ENCODE data around the gene SGK2.

DNA sequence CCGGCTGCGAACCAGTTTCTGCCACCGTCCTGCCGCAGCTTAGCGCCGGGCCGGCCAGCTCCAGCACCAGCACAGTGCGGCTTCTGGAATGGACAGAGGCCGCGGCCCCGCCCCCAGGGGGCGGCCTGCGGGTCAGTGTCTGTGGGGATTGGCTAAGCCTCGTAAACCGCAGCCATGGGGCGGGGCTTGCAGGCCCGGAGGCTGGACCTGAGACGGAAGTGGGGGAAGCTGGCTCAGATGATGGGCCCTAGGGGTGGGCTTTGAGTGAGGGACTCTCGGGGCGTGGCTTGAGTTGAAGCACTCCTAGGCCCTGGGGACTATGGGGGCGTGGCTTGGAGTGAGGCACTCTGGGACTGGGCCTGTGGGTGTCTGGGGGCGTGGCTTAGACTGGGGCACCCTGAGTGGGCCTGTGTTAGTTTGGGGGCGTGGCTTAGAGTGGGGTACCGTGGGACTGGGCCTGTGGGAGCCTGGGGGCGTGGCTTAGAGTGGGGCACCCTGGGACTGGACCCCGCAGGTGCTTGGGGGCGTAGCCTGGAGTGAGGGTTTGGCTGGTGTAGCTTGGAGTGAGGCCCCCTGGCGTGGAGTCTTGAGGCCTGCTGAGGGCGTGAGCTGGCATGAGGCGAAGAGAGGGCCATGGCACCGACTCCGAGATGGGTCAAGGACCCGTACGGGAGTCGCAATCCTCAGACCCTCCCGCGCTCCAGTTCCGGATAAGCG, 44.7 kb upstream of the SGK2 start:
- TF ChIP-seq, protein P1, sequence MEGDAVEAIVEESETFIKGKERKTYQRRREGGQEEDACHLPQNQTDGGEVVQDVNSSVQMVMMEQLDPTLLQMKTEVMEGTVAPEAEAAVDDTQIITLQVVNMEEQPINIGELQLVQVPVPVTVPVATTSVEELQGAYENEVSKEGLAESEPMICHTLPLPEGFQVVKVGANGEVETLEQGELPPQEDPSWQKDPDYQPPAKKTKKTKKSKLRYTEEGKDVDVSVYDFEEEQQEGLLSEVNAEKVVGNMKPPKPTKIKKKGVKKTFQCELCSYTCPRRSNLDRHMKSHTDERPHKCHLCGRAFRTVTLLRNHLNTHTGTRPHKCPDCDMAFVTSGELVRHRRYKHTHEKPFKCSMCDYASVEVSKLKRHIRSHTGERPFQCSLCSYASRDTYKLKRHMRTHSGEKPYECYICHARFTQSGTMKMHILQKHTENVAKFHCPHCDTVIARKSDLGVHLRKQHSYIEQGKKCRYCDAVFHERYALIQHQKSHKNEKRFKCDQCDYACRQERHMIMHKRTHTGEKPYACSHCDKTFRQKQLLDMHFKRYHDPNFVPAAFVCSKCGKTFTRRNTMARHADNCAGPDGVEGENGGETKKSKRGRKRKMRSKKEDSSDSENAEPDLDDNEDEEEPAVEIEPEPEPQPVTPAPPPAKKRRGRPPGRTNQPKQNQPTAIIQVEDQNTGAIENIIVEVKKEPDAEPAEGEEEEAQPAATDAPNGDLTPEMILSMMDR (conservative IDR thresholded peaks at IDR 0.05; ENCODE audit: low read depth in 2 of 2), result peak; percentile 10 to 32; a peak in 1 of 4 replicates
- TF ChIP-seq EZH2 (IDR thresholded peaks at IDR 0.05; ENCODE audit: low read depth, unreplicated experiment), result no peak
- TF ChIP-seq EZH2phosphoT487 (IDR thresholded peaks at IDR 0.05; ENCODE audit: unreplicated experiment), result no peak
- peak; percentile 59 for TF ChIP-seq POLR2AphosphoS5 (IDR thresholded peaks at IDR 0.05; ENCODE audit: low read depth)
- no peak for TF ChIP-seq CREB1 (CRISPR knock-in tag; IDR thresholded peaks at IDR 0.05; ENCODE audit: low read depth)
- TF ChIP-seq JUNB (IDR thresholded peaks at IDR 0.05; ENCODE audit: unreplicated experiment), result no peak
- TF ChIP-seq, protein P2, sequence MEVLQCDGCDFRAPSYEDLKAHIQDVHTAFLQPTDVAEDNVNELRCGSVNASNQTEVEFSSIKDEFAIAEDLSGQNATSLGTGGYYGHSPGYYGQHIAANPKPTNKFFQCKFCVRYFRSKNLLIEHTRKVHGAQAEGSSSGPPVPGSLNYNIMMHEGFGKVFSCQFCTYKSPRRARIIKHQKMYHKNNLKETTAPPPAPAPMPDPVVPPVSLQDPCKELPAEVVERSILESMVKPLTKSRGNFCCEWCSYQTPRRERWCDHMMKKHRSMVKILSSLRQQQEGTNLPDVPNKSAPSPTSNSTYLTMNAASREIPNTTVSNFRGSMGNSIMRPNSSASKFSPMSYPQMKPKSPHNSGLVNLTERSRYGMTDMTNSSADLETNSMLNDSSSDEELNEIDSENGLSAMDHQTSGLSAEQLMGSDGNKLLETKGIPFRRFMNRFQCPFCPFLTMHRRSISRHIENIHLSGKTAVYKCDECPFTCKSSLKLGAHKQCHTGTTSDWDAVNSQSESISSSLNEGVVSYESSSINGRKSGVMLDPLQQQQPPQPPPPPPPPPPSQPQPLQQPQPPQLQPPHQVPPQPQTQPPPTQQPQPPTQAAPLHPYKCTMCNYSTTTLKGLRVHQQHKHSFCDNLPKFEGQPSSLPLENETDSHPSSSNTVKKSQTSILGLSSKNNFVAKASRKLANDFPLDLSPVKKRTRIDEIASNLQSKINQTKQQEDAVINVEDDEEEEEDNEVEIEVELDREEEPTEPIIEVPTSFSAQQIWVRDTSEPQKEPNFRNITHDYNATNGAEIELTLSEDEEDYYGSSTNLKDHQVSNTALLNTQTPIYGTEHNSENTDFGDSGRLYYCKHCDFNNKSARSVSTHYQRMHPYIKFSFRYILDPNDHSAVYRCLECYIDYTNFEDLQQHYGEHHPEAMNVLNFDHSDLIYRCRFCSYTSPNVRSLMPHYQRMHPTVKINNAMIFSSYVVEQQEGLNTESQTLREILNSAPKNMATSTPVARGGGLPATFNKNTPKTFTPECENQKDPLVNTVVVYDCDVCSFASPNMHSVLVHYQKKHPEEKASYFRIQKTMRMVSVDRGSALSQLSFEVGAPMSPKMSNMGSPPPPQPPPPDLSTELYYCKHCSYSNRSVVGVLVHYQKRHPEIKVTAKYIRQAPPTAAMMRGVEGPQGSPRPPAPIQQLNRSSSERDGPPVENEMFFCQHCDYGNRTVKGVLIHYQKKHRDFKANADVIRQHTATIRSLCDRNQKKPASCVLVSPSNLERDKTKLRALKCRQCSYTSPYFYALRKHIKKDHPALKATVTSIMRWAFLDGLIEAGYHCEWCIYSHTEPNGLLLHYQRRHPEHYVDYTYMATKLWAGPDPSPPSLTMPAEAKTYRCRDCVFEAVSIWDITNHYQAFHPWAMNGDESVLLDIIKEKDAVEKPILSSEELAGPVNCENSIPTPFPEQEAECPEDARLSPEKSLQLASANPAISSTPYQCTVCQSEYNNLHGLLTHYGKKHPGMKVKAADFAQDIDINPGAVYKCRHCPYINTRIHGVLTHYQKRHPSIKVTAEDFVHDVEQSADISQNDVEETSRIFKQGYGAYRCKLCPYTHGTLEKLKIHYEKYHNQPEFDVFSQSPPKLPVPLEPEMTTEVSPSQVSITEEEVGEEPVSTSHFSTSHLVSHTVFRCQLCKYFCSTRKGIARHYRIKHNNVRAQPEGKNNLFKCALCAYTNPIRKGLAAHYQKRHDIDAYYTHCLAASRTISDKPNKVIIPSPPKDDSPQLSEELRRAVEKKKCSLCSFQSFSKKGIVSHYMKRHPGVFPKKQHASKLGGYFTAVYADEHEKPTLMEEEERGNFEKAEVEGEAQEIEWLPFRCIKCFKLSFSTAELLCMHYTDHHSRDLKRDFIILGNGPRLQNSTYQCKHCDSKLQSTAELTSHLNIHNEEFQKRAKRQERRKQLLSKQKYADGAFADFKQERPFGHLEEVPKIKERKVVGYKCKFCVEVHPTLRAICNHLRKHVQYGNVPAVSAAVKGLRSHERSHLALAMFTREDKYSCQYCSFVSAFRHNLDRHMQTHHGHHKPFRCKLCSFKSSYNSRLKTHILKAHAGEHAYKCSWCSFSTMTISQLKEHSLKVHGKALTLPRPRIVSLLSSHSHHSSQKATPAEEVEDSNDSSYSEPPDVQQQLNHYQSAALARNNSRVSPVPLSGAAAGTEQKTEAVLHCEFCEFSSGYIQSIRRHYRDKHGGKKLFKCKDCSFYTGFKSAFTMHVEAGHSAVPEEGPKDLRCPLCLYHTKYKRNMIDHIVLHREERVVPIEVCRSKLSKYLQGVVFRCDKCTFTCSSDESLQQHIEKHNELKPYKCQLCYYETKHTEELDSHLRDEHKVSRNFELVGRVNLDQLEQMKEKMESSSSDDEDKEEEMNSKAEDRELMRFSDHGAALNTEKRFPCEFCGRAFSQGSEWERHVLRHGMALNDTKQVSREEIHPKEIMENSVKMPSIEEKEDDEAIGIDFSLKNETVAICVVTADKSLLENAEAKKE (CRISPR knock-in tag; IDR thresholded peaks at IDR 0.05), result no peak

Data from GM23338 (cell line).